ENCODE data around the gene PPP2R2D. TPM values are rescaled to one million over a fixed set of nuclear protein-coding genes. Genes with fewer than 3 reads are reported as not detected.
A peak's percentile ranks its signal among the peaks of the same experiment; 100 is the strongest.
"Not testable (repeated sequence)": the region's sequence is repeated elsewhere in the genome, so short reads cannot be mapped to it uniquely, and the experiment has no call there.

The PPP2R2D gene
- total and polyA plus RNA-seq, 3 experiments from 2014 or later = 23.5 to 34.0 (median 24.5) TPM

DNA sequence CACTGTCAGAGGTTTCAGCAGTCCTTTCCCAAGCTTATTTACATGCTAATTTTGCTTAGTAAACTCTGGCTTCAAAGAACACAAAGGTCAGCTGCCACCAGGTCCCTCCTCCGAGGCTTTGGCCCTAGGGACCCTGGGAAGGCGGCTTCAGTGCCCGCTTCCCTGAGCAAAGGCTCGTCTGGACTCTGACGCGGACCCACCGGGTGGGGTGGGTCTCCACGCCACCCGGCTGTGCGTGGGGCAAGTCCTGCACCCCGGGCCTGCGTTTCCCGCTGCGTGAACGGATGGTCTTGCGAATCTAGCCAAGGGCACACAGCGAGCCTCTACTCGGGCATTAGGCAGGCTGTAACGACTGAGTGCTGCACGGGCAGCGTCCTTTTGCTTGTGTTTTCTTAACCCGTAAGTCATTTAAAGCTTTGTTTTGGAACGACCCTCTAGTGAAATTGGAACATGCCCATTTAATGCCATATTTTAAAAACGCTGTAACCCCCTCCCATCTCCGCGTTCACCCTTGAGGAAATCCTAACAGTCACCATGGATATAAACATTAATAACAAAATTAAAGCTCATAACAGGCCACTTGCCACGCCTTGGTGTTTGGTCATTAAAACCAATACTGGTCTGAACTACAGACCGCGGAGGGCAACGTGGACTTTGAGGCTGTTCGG, 80.1 kb downstream of the PPP2R2D start:
- H3K4me3 Mint-ChIP-seq = peak overlapping the region; percentile 80 to 91 (median 83)
- H3K36me3 Mint-ChIP-seq = peaks cover 0 to 7% (median 0%) of the 10 kb centered on the region in 3 donors
- Histone ChIP-seq H3K9me3 (ENCODE audit: low read length) (no peaks in the 10 kb centered on the region), H3K27ac (ENCODE audit: low read depth, low read length) (peak overlapping the region; percentile 54), H3K36me3 (ENCODE audit: insufficient read depth, low read length) (no peaks in the 10 kb centered on the region), H3K4me1 (ENCODE audit: insufficient read depth, low read length) (peaks cover 48% of the 10 kb centered on the region), H3K4me3 (ENCODE audit: low read length) (peak overlapping the region; percentile 74), H3K27me3 (ENCODE audit: insufficient read depth, low read length, poor library complexity, severe bottlenecking) (no peaks in the 10 kb centered on the region)
- H3K27ac Mint-ChIP-seq = peak overlapping the region in 7 of 8 donors; percentile 42 to 90 (median 83)
- CTCF ChIA-PET = interaction anchor here (0.9 to 1.5 kb wide), 3 partner anchors 8 to 95 kb away, joined by 3 to 9 read pairs (median 6); no protein-coding TSS in a partner anchor
- peaks cover 0 to 1% of the 10 kb centered on the region in 2 donors for H3K27me3 Mint-ChIP-seq
- H3K4me1 Mint-ChIP-seq = peaks cover 39 to 53% (median 48%) of the 10 kb centered on the region in 3 donors
- H3K9me3 Mint-ChIP-seq = no peaks in the 10 kb centered on the region
- DNase-seq = no peak
- POLR2A ChIA-PET = interaction anchor here (0.7 to 1.2 kb wide), 3 partner anchors 16 to 81 kb away, joined by 3 to 4 read pairs (median 3); no protein-coding TSS in a partner anchor

DNA sequence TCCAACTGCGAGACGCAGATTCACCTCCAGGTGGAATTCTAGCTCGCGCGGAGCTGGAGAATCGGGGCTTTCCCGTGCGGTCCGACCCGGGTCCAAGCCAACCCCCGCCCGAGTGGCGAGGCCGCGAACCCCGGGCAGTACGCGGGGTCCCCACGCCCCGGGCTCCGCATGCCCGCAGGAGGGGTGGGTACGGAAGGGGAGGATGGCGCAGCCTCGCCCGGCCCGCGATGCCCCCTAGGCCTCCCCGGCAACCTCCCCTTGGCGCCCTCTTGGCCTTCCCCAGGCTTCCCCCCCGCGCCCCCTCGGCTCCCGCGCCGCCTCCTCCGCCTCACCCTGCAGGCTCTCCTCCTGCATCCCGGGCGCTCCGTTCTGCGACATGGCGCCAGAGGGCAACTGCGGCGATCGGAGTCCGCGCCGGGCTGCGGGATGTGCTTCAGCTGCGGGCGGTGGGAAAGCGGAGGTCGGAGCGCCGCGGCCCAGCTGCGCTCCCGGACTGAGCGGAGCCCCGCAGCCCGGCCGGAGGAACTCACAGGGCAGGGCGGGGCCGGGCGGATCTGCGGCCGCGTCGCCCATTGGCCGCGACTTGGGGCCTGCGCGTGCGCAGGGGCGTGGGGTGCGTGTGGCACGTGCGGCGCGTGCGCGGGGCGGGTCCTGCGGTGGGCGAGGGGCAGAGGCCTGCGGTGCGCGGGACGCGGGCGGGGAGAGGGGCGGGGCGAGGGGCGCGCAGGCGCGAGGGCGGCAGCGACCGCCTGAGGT, 80.8 kb downstream of the PPP2R2D start, which contains the start of gene BNIP3:
TSS of gene BNIP3 (minus strand) at position 495 of the 756 bp plus-strand sequence. CDS start at position 378, 117 bp downstream.
- Mint-ChIP-seq H3K9me3 (no peaks in the 10 kb centered on the region), H3K4me1 (peaks cover 32 to 46% (median 40%) of the 10 kb centered on the region in 3 donors), H3K36me3 (peaks cover 0 to 7% (median 0%) of the 10 kb centered on the region in 3 donors), H3K4me3 (peak within 1 kb of the TSS; percentile 80 to 93 (median 83)), H3K27ac (peak within 1 kb of the TSS; percentile 42 to 90 (median 78)), H3K27me3 (peaks cover 0 to 1% of the 10 kb centered on the region in 2 donors)
- no peaks in the 10 kb centered on the region for H3K9me3 ChIP-seq (ENCODE audit: low read length)
- H3K27ac ChIP-seq (ENCODE audit: low read depth, low read length) = peak within 1 kb of the TSS; percentile 54
- no peaks in the 10 kb centered on the region for H3K36me3 ChIP-seq (ENCODE audit: insufficient read depth, low read length)
- H3K4me1 ChIP-seq (ENCODE audit: insufficient read depth, low read length) = peaks cover 41% of the 10 kb centered on the region
- H3K4me3 ChIP-seq (ENCODE audit: low read length) = peak within 1 kb of the TSS; percentile 74
- ChIA-PET POLR2A (interaction anchor here (0.9 to 1.2 kb wide), 2 partner anchors 17 to 81 kb away, joined by 3 to 4 read pairs; no protein-coding TSS in a partner anchor), CTCF (interaction anchor here (0.9 to 1.5 kb wide), 3 partner anchors 9 to 96 kb away, joined by 3 to 9 read pairs (median 6); no protein-coding TSS in a partner anchor)
- H3K27me3 ChIP-seq (ENCODE audit: insufficient read depth, low read length, poor library complexity, severe bottlenecking) = no peaks in the 10 kb centered on the region
- DNase-seq = peak; percentile 91 to 95 (median 94)

DNA sequence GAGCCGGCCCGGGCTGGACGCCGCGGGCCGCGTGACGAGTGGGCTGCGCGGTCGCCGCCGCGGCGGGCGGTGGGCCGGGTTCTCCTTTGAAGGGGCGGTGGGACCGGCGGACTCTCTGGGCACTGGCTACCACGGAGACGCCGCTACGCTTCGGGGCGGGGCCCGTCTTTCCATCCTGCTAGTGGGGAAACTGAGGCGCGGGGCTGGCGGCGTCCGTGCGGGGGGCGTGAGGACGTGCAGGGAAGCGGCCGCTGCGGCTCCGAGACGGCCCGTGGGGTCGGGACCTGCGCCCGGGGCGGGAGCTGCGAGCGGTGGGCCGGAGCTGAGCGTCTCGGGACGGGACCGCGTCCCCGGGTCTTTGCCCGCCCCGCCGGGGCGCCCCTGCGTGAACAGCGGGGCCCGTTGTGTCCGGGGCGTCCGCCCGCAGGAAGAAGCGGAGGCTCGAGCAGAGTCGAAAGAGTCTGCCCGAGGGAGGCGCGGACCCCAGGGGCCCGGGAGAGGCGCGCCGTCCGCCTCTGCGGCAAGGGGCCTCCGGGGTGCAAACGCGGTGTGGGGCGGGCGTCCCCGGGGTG, 81.5 kb downstream of the PPP2R2D start:
- Mint-ChIP-seq H3K9me3 (no peaks in the 10 kb centered on the region), H3K4me1 (peaks cover 29 to 40% (median 36%) of the 10 kb centered on the region in 3 donors), H3K36me3 (peaks cover 0 to 7% (median 0%) of the 10 kb centered on the region in 3 donors), H3K4me3 (peak overlapping the region in 5 of 7 donors; percentile 59 to 93 (median 72)), H3K27me3 (peaks cover 0 to 1% of the 10 kb centered on the region in 2 donors), H3K27ac (peak overlapping the region in 1 of 8 donors; percentile 58)
- CTCF ChIA-PET = interaction anchor here (0.9 kb wide), 1 partner anchor 9 kb away, joined by 3 read pairs; no protein-coding TSS in a partner anchor
- Histone ChIP-seq H3K36me3 (ENCODE audit: insufficient read depth, low read length) (no peaks in the 10 kb centered on the region), H3K4me1 (ENCODE audit: insufficient read depth, low read length) (peaks cover 39% of the 10 kb centered on the region), H3K27me3 (ENCODE audit: insufficient read depth, low read length, poor library complexity, severe bottlenecking) (no peaks in the 10 kb centered on the region), H3K4me3 (ENCODE audit: low read length) (peak overlapping the region; percentile 37), H3K27ac (ENCODE audit: low read depth, low read length) (peak overlapping the region; percentile 49), H3K9me3 (ENCODE audit: low read length) (no peaks in the 10 kb centered on the region)
- DNase-seq = no peak
- POLR2A ChIA-PET = no interaction called here

DNA sequence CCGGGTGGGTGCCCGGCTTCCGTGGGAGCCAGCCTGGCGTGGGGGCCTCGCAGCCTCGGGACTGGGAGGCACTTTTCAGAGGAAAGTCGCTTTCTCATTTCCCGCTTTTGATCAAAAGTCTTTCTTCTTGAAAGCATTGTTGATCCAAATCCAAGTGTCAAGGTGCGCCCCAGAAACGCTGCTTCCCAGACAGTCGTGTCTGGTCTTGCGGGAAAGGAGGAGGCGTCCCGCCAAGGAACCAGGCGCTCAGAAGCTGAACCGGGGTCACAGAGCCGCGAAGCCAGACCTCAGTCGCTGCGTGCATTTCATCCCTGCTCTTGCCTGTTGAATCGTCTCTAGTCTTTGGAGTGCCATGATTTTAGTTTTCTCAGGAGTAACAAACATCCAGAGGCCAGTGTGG, 82.0 kb downstream of the PPP2R2D start:
- H3K4me3 ChIP-seq (ENCODE audit: low read length) = peak overlapping the region; percentile 37
- Mint-ChIP-seq H3K9me3 (no peaks in the 10 kb centered on the region), H3K4me3 (peak overlapping the region; percentile 66 to 88 (median 78)), H3K36me3 (peaks cover 0 to 4% (median 0%) of the 10 kb centered on the region in 3 donors), H3K27me3 (peaks cover 0 to 1% of the 10 kb centered on the region in 2 donors), H3K4me1 (peaks cover 26 to 34% (median 31%) of the 10 kb centered on the region in 3 donors), H3K27ac (peak overlapping the region in 6 of 8 donors; percentile 12 to 90 (median 30))
- H3K4me1 ChIP-seq (ENCODE audit: insufficient read depth, low read length) = peaks cover 34% of the 10 kb centered on the region
- no peak for DNase-seq
- CTCF ChIA-PET = interaction anchor here (1.3 kb wide), 1 partner anchor 40 kb away, joined by 6 read pairs; no protein-coding TSS in a partner anchor
- POLR2A ChIA-PET = no interaction called here
- H3K9me3 ChIP-seq (ENCODE audit: low read length) = no peaks in the 10 kb centered on the region
- no peaks in the 10 kb centered on the region for H3K27me3 ChIP-seq (ENCODE audit: insufficient read depth, low read length, poor library complexity, severe bottlenecking)
- H3K36me3 ChIP-seq (ENCODE audit: insufficient read depth, low read length) = no peaks in the 10 kb centered on the region
- no peak overlapping the region for H3K27ac ChIP-seq (ENCODE audit: low read depth, low read length)

DNA sequence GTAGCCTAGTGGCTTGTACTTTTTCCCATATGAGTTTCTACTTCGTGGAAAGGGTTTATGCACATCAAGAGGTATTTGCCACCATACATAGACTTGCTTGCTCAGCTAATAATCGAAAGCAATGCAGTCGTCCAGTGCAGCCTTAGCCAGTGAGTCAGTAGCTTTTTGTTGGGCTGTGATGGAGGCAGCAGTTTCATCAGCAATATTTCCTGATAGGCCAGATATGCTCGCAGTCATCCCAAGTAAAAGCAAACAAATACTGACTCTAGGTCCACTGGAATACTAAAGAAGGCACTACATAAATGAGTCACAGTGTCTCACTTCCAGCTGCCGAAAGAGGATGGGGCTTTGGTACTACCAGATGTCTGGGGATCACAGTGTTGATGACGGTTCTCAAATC, 83.0 kb downstream of the PPP2R2D start:
- POLR2A ChIA-PET = no interaction called here
- Mint-ChIP-seq H3K27me3 (peaks cover 0 to 1% of the 10 kb centered on the region in 2 donors), H3K4me3 (peak overlapping the region; percentile 66 to 88 (median 78)), H3K4me1 (peaks cover 19 to 25% (median 21%) of the 10 kb centered on the region in 3 donors), H3K36me3 (peaks cover 0 to 2% (median 0%) of the 10 kb centered on the region in 3 donors), H3K9me3 (peaks cover 0 to 2% (median 0%) of the 10 kb centered on the region in 5 donors), H3K27ac (peak overlapping the region in 2 of 8 donors; percentile 36 to 90)
- no peaks in the 10 kb centered on the region for H3K36me3 ChIP-seq (ENCODE audit: insufficient read depth, low read length)
- CTCF ChIA-PET = interaction anchor here (1.3 kb wide), 2 partner anchors 11 to 39 kb away, joined by 6 read pairs; no protein-coding TSS in a partner anchor
- no peak for DNase-seq
- H3K27me3 ChIP-seq (ENCODE audit: insufficient read depth, low read length, poor library complexity, severe bottlenecking) = no peaks in the 10 kb centered on the region
- H3K4me1 ChIP-seq (ENCODE audit: insufficient read depth, low read length) = peaks cover 27% of the 10 kb centered on the region
- H3K4me3 ChIP-seq (ENCODE audit: low read length) = no peak overlapping the region
- H3K27ac ChIP-seq (ENCODE audit: low read depth, low read length) = no peak overlapping the region
- H3K9me3 ChIP-seq (ENCODE audit: low read length) = no peaks in the 10 kb centered on the region

DNA sequence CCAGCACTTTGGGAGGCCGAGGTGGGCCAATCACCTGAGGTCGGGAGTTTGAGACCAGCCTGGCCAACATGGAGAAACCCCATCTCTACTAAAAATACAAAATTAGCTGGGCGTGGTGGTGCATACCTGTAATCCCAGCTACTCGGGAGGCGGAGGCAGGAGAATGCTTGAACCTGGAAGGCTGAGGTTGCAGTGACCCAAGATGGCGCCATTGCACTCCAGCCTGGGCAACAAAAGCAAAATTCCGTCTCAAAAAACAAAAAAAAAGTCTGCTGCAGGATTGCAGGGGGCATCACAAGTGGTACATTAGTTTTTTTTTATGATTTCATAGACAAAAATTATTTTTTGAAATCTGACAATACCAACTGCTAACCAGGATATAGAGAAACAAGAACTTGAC, 86.0 kb downstream of the PPP2R2D start:
- CTCF ChIA-PET, H3K27me3 Mint-ChIP-seq, H3K36me3 Mint-ChIP-seq: not testable (repeated sequence)

DNA sequence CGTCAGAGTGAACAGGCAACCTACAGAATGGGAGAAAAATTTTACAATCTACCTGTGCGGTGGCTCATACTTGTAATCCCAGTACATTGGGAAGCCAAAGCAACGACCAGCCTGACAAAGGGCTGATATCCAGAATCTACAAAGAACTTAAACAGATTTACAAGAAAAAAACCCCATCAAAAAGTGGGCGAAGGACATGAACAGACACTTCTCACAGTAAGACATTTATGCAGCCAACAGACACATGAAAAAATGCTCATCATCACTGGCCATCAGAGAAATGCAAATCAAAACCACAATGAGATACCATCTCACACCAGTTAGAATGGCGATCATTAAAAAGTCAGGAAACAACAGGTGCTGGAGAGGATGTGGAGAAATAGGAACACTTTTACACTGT, 86.5 kb downstream of the PPP2R2D start:
- H3K27ac Mint-ChIP-seq; DNase-seq; POLR2A ChIA-PET; H3K4me1 ChIP-seq (ENCODE audit: insufficient read depth, low read length); H3K27ac ChIP-seq (ENCODE audit: low read depth, low read length); H3K4me3 ChIP-seq (ENCODE audit: low read length); H3K9me3 ChIP-seq (ENCODE audit: low read length); CTCF ChIA-PET; H3K4me3 Mint-ChIP-seq; H3K27me3 ChIP-seq (ENCODE audit: insufficient read depth, low read length, poor library complexity, severe bottlenecking); H3K36me3 Mint-ChIP-seq; H3K4me1 Mint-ChIP-seq; H3K9me3 Mint-ChIP-seq; H3K27me3 Mint-ChIP-seq; H3K36me3 ChIP-seq (ENCODE audit: insufficient read depth, low read length): not testable (repeated sequence)

More for the DNA sequence above, 86.0 kb downstream of the PPP2R2D start:
- H3K9me3 ChIP-seq (ENCODE audit: low read length); H3K4me1 Mint-ChIP-seq; DNase-seq; H3K27me3 ChIP-seq (ENCODE audit: insufficient read depth, low read length, poor library complexity, severe bottlenecking); H3K36me3 ChIP-seq (ENCODE audit: insufficient read depth, low read length); H3K4me3 Mint-ChIP-seq; POLR2A ChIA-PET; H3K4me3 ChIP-seq (ENCODE audit: low read length); H3K4me1 ChIP-seq (ENCODE audit: insufficient read depth, low read length); H3K27ac Mint-ChIP-seq; H3K9me3 Mint-ChIP-seq; H3K27ac ChIP-seq (ENCODE audit: low read depth, low read length): not testable (repeated sequence)

Data from CD8-positive, alpha-beta memory T cell (primary cell).